GM12873 (cell line): Measurements from ENCODE around the gene KLHDC3.

Experiments used
- TF ChIP-seq, protein P1 (sequence below): IDR thresholded peaks from 2 replicates; pipeline ENCODE4 v1.5.1; 2012; ENCODE audit warnings: low read depth, mild to moderate bottlenecking, moderate library complexity, low read length, control low read depth; ENCODE audit not compliant: insufficient read depth; ENCODE audit errors: missing control alignments

KLHDC3 gene

GRCh38 chr6:42993445-42993844 is 20.6 kb upstream of the KLHDC3 start:
- TF ChIP-seq, protein P1, sequence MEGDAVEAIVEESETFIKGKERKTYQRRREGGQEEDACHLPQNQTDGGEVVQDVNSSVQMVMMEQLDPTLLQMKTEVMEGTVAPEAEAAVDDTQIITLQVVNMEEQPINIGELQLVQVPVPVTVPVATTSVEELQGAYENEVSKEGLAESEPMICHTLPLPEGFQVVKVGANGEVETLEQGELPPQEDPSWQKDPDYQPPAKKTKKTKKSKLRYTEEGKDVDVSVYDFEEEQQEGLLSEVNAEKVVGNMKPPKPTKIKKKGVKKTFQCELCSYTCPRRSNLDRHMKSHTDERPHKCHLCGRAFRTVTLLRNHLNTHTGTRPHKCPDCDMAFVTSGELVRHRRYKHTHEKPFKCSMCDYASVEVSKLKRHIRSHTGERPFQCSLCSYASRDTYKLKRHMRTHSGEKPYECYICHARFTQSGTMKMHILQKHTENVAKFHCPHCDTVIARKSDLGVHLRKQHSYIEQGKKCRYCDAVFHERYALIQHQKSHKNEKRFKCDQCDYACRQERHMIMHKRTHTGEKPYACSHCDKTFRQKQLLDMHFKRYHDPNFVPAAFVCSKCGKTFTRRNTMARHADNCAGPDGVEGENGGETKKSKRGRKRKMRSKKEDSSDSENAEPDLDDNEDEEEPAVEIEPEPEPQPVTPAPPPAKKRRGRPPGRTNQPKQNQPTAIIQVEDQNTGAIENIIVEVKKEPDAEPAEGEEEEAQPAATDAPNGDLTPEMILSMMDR, result no peak

GRCh38 chr6:42996513-42996912 is 17.5 kb upstream of the KLHDC3 start:
- TF ChIP-seq, protein P1, result no peak

DNA sequence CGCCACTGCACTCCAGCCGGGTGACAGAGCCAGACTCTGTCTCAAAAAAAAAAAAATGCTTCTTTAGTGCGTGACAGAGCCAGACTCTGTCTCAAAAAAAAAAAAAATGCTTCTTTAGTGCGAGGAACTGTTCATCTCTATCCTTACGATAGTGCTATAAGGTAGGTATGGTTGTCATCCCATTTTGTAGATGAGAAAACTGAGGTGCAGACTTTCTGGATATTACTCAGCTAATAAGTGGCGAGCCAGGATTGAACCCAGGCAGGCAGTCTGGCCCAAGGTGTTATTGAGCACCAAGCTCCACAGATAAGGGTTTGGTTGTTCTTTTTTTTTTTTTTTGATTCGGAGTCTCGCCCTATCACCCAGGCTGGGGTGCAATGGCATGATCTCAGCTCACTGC is 12.2 kb upstream of the KLHDC3 start:
- TF ChIP-seq, protein P1, result no peak

DNA sequence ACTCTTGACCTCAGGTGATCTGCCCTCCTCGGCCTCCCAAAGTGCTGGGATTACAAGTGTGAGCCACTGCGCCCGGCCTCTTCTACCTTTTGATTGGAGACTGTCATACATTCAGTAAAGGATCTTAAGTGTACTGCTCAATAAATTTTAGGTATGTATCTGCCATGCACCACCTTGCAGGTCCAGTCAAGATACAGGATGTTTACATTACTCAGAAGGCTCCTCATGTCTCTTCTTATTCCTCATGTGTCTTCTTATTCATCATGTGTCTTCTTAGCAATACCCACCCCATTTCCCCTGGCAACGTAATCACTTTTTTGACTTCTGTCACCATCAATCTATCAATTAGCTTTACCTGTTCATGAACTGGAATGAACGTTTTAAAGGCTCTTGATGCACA is 8.2 kb upstream of the KLHDC3 start:
- TF ChIP-seq, protein P1, result no peak

GRCh38 chr6:43006251-43006650 is 7.8 kb upstream of the KLHDC3 start:
- TF ChIP-seq, protein P1, result no peak

DNA sequence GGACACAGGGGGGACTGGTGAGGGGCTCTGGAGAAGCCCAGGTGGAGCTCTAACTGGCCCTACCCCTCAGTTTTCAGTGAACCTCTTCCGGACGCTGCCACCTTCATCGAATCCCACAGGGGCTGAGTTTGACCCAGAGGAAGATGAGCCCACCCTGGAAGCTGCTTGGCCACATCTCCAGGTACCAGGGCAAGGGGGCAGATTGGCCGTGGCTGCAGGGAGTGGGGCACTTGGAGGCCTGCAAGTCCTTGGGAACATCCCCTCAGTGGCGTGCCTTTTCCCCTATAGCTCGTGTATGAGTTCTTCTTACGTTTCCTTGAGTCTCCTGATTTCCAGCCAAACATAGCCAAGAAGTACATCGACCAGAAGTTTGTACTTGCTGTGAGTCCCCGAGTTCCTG is 6.9 kb upstream of the KLHDC3 start:
- TF ChIP-seq, protein P1, result no peak

- TF ChIP-seq, protein P1, result peak; percentile 64
Observed at GRCh38 chr6:43009124-43009523, 4.9 kb upstream of the KLHDC3 start.
